Adrenal gland (tissue), 12 donors: ENCODE results near the gene EFNA2. TPM values are rescaled to one million over a fixed set of nuclear protein-coding genes. Genes with fewer than 3 reads are reported as not detected.

Source experiments
- DNase-seq, 7 donors: peaks; one replicate each; pipeline ENCODE4 v3.0.0-alpha.2; 2019 to 2020
- H3K27ac ChIP-seq, 5 donors: fragments of 200-600 bp; sonication (generic) in 4 of 5; 1 replicate in 3 of 5; 2 replicates in 2 of 5; pipeline versions ENCODE4 v1.5.1 to v1.8.0; 2016 to 2020; ENCODE audit warnings: mild to moderate bottlenecking in 1 of 5
- H3K27me3 ChIP-seq: fragments of 200-600 bp; 2 replicates; pipeline ENCODE4 v1.8.0; 2021
- H3K36me3 ChIP-seq, 2 donors: fragments of 200-600 bp; replicated peaks in 1 of 2; 1 replicate in 1 of 2; 2 replicates in 1 of 2; pipeline versions ENCODE4 v1.5.1 to v1.8.0; 2018 to 2022
- H3K4me1 ChIP-seq, 2 donors: fragments of 200-600 bp; replicated peaks in 1 of 2; 1 replicate in 1 of 2; 2 replicates in 1 of 2; pipeline versions ENCODE4 v1.5.1 to v1.8.0; 2018 to 2021
- H3K4me3 ChIP-seq, 4 donors: fragments of 200-600 bp; sonication (generic) in 3 of 4; one replicate each; pipeline ENCODE4 v1.5.1; 2016 to 2018
- H3K9me3 ChIP-seq, 3 donors: fragments of 200-600 bp; sonication (generic) in 1 of 3; replicated peaks in 1 of 3; 1 replicate in 2 of 3; 2 replicates in 1 of 3; pipeline versions ENCODE4 v1.5.1 to v1.8.0; 2016 to 2021
- CTCF ChIP-seq, 6 experiments: fragments of 450-650 bp in 4 of 6; fragments of 200-600 bp in 2 of 6; sonication (generic) in 1 of 6; IDR thresholded peaks; 1 replicate in 5 of 6; 2 replicates in 1 of 6; pipeline versions ENCODE4 v1.5.1 to v1.8.0; 2016 to 2021; ENCODE audit warnings: antibody characterized with exemption in 6 of 6, mild to moderate bottlenecking in 2 of 6, moderate library complexity in 1 of 6
- POLR2A ChIP-seq, 2 donors: fragments of 450-650 bp; IDR thresholded peaks; one replicate each; pipeline ENCODE4 v1.6.1; 2017; ENCODE audit warnings: antibody characterized with exemption in 2 of 2, mild to moderate bottlenecking in 2 of 2, moderate library complexity in 1 of 2
- WGBS, 4 donors: extraction: QIAGEN DNeasy Blood & Tissue Kit in 2 of 4; methylation state at CpG; one replicate each; pipeline versions ENCODE4 v1.1.5 to v1.1.7; 2013 to 2017; 5-methylcytosine and 5-hydroxymethylcytosine counted together
- intact Hi-C, 2 donors: fragments of 100-400 bp; cut with DNase I; formaldehyde crosslinking; loops; one replicate each; pipeline versions ENCODE4 v1.14.1 to v1.15.0; 2022 to 2023
- polyA plus RNA-seq, 3 donors: library from polyadenylated mRNA; stranded (reverse); fragments of 200-250 nt in 2 of 3; fragments of 350-450 nt in 1 of 3; fragmentation: Illumina TruSeq in 1 of 3; extraction: RNeasy Lipid Tissue Mini Kit (QIAGEN cat#74804) in 1 of 3; gene quantifications; one replicate each; pipeline ENCODE4 v1.2.3, GENCODE V29; 2013 to 2014
- total RNA-seq, 9 donors: library from RNA; depleted of rRNA in 4 of 9; stranded (reverse); fragments of >200 nt in 4 of 9; fragments of 120-200 nt in 1 of 9; fragmentation: NEBNext Ultra II Directional in 1 of 9; extraction: Animal tissue kit (Norgen Biotek cat#: 25700) in 1 of 9; gene quantifications; one replicate each; pipeline versions ENCODE4 v1.1.0 to v1.2.4, GENCODE V29; 2013 to 2023
- donor health status: healthy with polysubstance abuse.
- donor health status: Bipolar disorder and iron deficiency.
- donor health status: DM: yes; HTN: yes; CAD: no.
- donor health status: DM: no; HTN: no; CAD: no.
- donor health status: DM: no; HTN: no; CAD: no.
- donor health status: DM: yes; HTN: yes; CAD: no.

The EFNA2 gene
- total and polyA plus RNA-seq, 12 donors: 0.11 TPM; not detected in 11

DNA sequence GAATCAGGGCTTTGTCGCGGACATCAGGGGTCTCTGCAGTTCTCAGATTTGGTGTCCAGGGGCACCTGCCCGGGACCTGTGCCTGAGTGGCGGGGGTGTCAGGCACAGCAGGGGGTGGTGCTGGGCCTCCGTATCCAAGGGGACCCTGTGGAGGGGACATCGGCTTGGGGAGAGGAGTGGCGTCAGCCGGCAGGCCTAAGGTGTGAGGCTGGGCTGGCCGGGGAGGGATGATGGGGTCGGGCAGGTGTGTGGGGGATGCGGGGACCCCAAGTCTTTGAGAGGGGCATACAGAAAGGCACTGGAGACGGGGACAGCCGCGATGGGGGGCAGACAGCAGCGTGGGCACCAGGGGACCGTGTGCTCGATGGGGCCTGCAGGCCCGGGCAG is 2.5 kb downstream of the EFNA2 start:
- no peak overlapping the region for H3K4me3 ChIP-seq
- H3K9me3 ChIP-seq: no peaks in the 10 kb centered on the region
- no peaks in the 10 kb centered on the region for H3K36me3 ChIP-seq
- TF ChIP-seq CTCF (IDR thresholded peaks at IDR 0.05) (no peak), POLR2A (IDR thresholded peaks at IDR 0.05) (no peak)
- no peak for DNase-seq
- H3K4me1 ChIP-seq: peaks cover 0 to 4% of the 10 kb centered on the region in 2 donors
- peaks cover 64% of the 10 kb centered on the region for H3K27me3 ChIP-seq
- WGBS, 4 donors: 81 to 89% (median 85%) methylated on average over 7 to 18 of the region's 18 CpGs
- intact Hi-C loops: loop anchor here (10.0 kb wide), 2 partner anchors 97 to 227 kb away; partner anchors contain the start of genes ADAMTSL5 (in 1 of the 2) and NDUFS7 (in 1 of the 2)
- H3K27ac ChIP-seq: no peak overlapping the region

GRCh38 chr19:1288833-1289685 is 3.4 kb downstream of the EFNA2 start:
- H3K27me3 ChIP-seq: peaks cover 68% of the 10 kb centered on the region

DNA sequence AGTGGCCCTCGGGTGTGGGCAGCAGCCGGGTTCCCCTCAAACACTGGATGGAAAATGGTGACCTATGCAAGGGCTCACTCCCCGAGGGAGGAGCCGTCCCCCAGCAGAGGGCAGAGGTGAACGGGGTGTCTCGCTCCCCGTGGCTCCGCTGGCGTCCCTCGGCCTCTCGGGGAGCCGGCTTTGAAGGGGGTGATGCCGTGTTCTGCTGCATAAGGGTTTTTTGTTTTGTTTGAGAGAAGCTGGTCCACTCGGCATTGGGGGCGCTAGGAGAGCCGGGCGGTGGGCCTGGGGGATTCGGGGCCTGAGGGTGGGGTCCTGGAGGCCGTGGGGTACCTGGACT is 4.0 kb downstream of the EFNA2 start:
- Histone ChIP-seq H3K27ac (no peak overlapping the region), H3K9me3 (no peaks in the 10 kb centered on the region), H3K27me3 (peaks cover 64% of the 10 kb centered on the region), H3K36me3 (no peaks in the 10 kb centered on the region), H3K4me3 (no peak overlapping the region), H3K4me1 (no peaks in the 10 kb centered on the region)
- DNase-seq: no peak
- TF ChIP-seq CTCF (IDR thresholded peaks at IDR 0.05) (no peak), POLR2A (IDR thresholded peaks at IDR 0.05) (no peak)
- 64 to 93% (median 80%) methylated on average over 5 to 19 of the region's 19 CpGs for WGBS, 4 donors
- intact Hi-C loops: loop anchor here (10.0 kb wide), 2 partner anchors 95 to 225 kb away; partner anchors contain the start of genes ADAMTSL5 (in 1 of the 2) and NDUFS7 (in 1 of the 2)

More at GRCh38 chr19:1288833-1289685, 3.4 kb downstream of the EFNA2 start:
- 77 to 89% (median 88%) methylated on average over 7 to 41 of the region's 41 CpGs for WGBS, 4 donors
- intact Hi-C loops: loop anchor here (10.0 kb wide), 2 partner anchors 96 to 226 kb away; partner anchors contain the start of genes ADAMTSL5 (in 1 of the 2) and NDUFS7 (in 1 of the 2)
- no peaks in the 10 kb centered on the region for H3K36me3 ChIP-seq
- DNase-seq: no peak
- H3K4me3 ChIP-seq: no peak overlapping the region
- TF ChIP-seq CTCF (IDR thresholded peaks at IDR 0.05) (no peak), POLR2A (IDR thresholded peaks at IDR 0.05) (no peak)
- H3K27ac ChIP-seq: no peak overlapping the region
- no peaks in the 10 kb centered on the region for H3K4me1 ChIP-seq
- no peaks in the 10 kb centered on the region for H3K9me3 ChIP-seq

DNA sequence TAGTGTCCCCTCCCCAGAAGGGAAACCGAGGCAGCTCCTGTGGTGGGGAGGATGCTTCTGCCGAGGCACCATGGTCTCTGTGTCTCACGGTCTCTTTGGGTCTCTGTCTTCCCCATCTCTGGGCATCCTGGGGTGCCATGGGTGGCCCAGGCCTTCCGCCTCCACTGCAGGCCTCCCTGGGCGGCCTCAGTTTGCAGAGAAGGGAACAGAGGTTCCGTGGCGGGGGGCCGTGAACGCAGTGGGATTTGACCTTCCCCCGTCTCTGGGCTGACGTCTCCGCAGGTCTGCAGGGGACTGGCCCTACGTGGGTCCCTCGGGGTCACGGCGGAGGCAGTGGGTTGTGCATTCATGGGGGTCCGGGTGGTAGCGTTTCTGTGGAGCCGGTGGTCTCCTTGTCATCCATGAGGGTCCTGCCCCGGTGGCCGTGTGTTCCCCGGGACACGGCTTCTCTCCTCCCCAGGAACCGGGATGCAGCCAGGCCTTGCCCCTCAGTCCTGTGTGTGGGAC is 4.6 kb downstream of the EFNA2 start:
- intact Hi-C loops: no loop called here
- 63 to 90% (median 84%) methylated on average over 2 to 24 of the region's 24 CpGs for WGBS, 4 donors
- Histone ChIP-seq H3K27me3 (peaks cover 62% of the 10 kb centered on the region), H3K27ac (no peak overlapping the region), H3K4me3 (no peak overlapping the region), H3K4me1 (no peaks in the 10 kb centered on the region), H3K36me3 (no peaks in the 10 kb centered on the region), H3K9me3 (no peaks in the 10 kb centered on the region)
- DNase-seq: no peak
- TF ChIP-seq POLR2A (IDR thresholded peaks at IDR 0.05) (no peak), CTCF (IDR thresholded peaks at IDR 0.05) (no peak)
